Measurements from ENCODE around the gene ATP8B1. TPM values are rescaled to one million over a fixed set of nuclear protein-coding genes. Genes with fewer than 3 reads are reported as not detected.

Gene ATP8B1
- total RNA-seq, 2 donors from 2014 or later = 18.5 to 41.5 TPM

GRCh38 chr18:57747809-57748680 is 55.1 kb downstream of the ATP8B1 start:
- no peak for DNase-seq
- intact Hi-C loops (cut with DNase I) = loop anchor here (10.0 kb wide), 1 partner anchor 47 kb away; no protein-coding TSS in a partner anchor
- Histone ChIP-seq H3K27ac (peak overlapping the region; percentile 23 to 81 (median 74)), H3K9me3 (no peaks in the 10 kb centered on the region), H3K36me3 (replicated peaks in 1 of 2; ENCODE audit: insufficient read depth in 1 of 2, low read depth in 2 of 2) (no peaks in the 10 kb centered on the region), H3K4me1 (peaks cover 83% of the 10 kb centered on the region), H3K27me3 (no peaks in the 10 kb centered on the region), H3K4me3 (no peak overlapping the region)
- TF ChIP-seq POLR2A (IDR thresholded peaks at IDR 0.05) (no peak), CTCF (IDR thresholded peaks at IDR 0.05) (no peak)
- 40 to 48% methylated on average over 5 of the region's 5 CpGs for WGBS, 2 donors
- no peak for ATAC-seq

- H3K27ac ChIP-seq = peak overlapping the region in 1 of 4 donors; percentile 11
- H3K4me1 ChIP-seq = peaks cover 65% of the 10 kb centered on the region
- no peaks in the 10 kb centered on the region for H3K36me3 ChIP-seq (replicated peaks in 1 of 2; ENCODE audit: insufficient read depth in 1 of 2, low read depth in 2 of 2)
- H3K9me3 ChIP-seq = no peaks in the 10 kb centered on the region
- no peaks in the 10 kb centered on the region for H3K27me3 ChIP-seq
- DNase-seq (no peak), ATAC-seq (no peak)
- TF ChIP-seq CTCF (IDR thresholded peaks at IDR 0.05) = no peak
- no peak for TF ChIP-seq POLR2A (IDR thresholded peaks at IDR 0.05)
- no peak overlapping the region for H3K4me3 ChIP-seq
- intact Hi-C loops (cut with DNase I) = loop anchor here (10.0 kb wide), 1 partner anchor 51 kb away; no protein-coding TSS in a partner anchor
- 37 to 43% methylated on average over 5 of the region's 5 CpGs for WGBS, 2 donors
Measured at GRCh38 chr18:57744211-57744694, 58.9 kb downstream of the ATP8B1 start.

GRCh38 chr18:57743008-57743407 is 60.1 kb downstream of the ATP8B1 start:
- no peak for TF ChIP-seq CTCF (IDR thresholded peaks at IDR 0.05)
- TF ChIP-seq POLR2A (IDR thresholded peaks at IDR 0.05) = no peak
- Histone ChIP-seq H3K4me1 (peaks cover 63% of the 10 kb centered on the region), H3K27me3 (no peaks in the 10 kb centered on the region), H3K36me3 (replicated peaks in 1 of 2; ENCODE audit: insufficient read depth in 1 of 2, low read depth in 2 of 2) (no peaks in the 10 kb centered on the region), H3K4me3 (no peak overlapping the region), H3K9me3 (no peaks in the 10 kb centered on the region), H3K27ac (no peak overlapping the region)
- ATAC-seq (no peak), DNase-seq (no peak)
- intact Hi-C loops (cut with DNase I) = loop anchor here (10.0 kb wide), 1 partner anchor 52 kb away; no protein-coding TSS in a partner anchor
- WGBS, 2 donors = 84 to 95% methylated on average over 3 of the region's 3 CpGs

- Histone ChIP-seq H3K4me3 (no peak overlapping the region), H3K36me3 (replicated peaks in 1 of 2; ENCODE audit: insufficient read depth in 1 of 2, low read depth in 2 of 2) (no peaks in the 10 kb centered on the region), H3K27me3 (no peaks in the 10 kb centered on the region), H3K4me1 (peaks cover 51% of the 10 kb centered on the region), H3K9me3 (no peaks in the 10 kb centered on the region), H3K27ac (no peak overlapping the region)
- DNase-seq (no peak), ATAC-seq (no peak)
- 90 to 98% methylated on average over 2 of the region's 2 CpGs for WGBS, 2 donors
- TF ChIP-seq POLR2A (IDR thresholded peaks at IDR 0.05) (no peak), CTCF (IDR thresholded peaks at IDR 0.05) (no peak)
- intact Hi-C loops (cut with DNase I) = loop anchor here (10.0 kb wide), 1 partner anchor 54 kb away; no protein-coding TSS in a partner anchor
Measured at GRCh38 chr18:57741273-57741672, 61.8 kb downstream of the ATP8B1 start.

Measured in body of pancreas (tissue), 4 donors.